GM21360 (cell line): Measurements from ENCODE around the gene STPG1.
A peak's percentile ranks its signal among the peaks of the same experiment; 100 is the strongest.

Experiments used
- ATAC-seq: cut with Tn5 transposase; IDR thresholded peaks from one replicate; pipeline ENCODE4 v1.9.1; 2021; ENCODE audit warnings: mild to moderate bottlenecking, moderate library complexity; ENCODE audit not compliant: unreplicated experiment

Gene STPG1

GRCh38 chr1:24373710-24374109 is 39.9 kb downstream of the STPG1 start:
- no peak for ATAC-seq

- peak; percentile 51 for ATAC-seq
Observed at GRCh38 chr1:24373044-24373443, 40.5 kb downstream of the STPG1 start.

GRCh38 chr1:24369801-24370200 is 43.8 kb downstream of the STPG1 start:
- ATAC-seq = no peak

- ATAC-seq = no peak
Observed at GRCh38 chr1:24369199-24369598, 44.4 kb downstream of the STPG1 start.

- no peak for ATAC-seq
Observed at GRCh38 chr1:24366707-24367106, 46.9 kb downstream of the STPG1 start.

- peak; percentile 64 for ATAC-seq
Observed at GRCh38 chr1:24364975-24365678, 48.5 kb downstream of the STPG1 start.

- no peak for ATAC-seq
Observed at GRCh38 chr1:24364605-24364974, 49.0 kb downstream of the STPG1 start.

GRCh38 chr1:24363994-24364393 is 49.6 kb downstream of the STPG1 start:
- no peak for ATAC-seq

- no peak for ATAC-seq
Observed at GRCh38 chr1:24362982-24363614, 50.5 kb downstream of the STPG1 start.

GRCh38 chr1:24362396-24362795 is 51.2 kb downstream of the STPG1 start:
- no peak for ATAC-seq

GRCh38 chr1:24361811-24362210 is 51.8 kb downstream of the STPG1 start:
- ATAC-seq = no peak

GRCh38 chr1:24360681-24361080 is 52.9 kb downstream of the STPG1 start:
- no peak for ATAC-seq

- ATAC-seq = no peak
Observed at GRCh38 chr1:24357038-24357437, 56.5 kb downstream of the STPG1 start.

- no peak for ATAC-seq
Observed at GRCh38 chr1:24355466-24355865, 58.1 kb downstream of the STPG1 start.

GRCh38 chr1:24353292-24353891 is 60.2 kb downstream of the STPG1 start:
- ATAC-seq = no peak

GRCh38 chr1:24351918-24352627 is 61.5 kb downstream of the STPG1 start:
- ATAC-seq = no peak

- ATAC-seq = no peak
Observed at GRCh38 chr1:24351247-24351646, 62.3 kb downstream of the STPG1 start.

- ATAC-seq = no peak
Observed at GRCh38 chr1:24349891-24350290, 63.7 kb downstream of the STPG1 start.

- ATAC-seq = no peak
Observed at GRCh38 chr1:24348196-24348595, 65.4 kb downstream of the STPG1 start.

GRCh38 chr1:24347159-24347934 is 66.2 kb downstream of the STPG1 start:
- ATAC-seq = no peak

GRCh38 chr1:24345334-24345733 is 68.2 kb downstream of the STPG1 start:
- no peak for ATAC-seq
